IMR-90 (cell line): ENCODE data around the gene CDK5RAP3. TPM values are rescaled to one million over a fixed set of nuclear protein-coding genes. Genes with fewer than 3 reads are reported as not detected.

Source experiments
- ATAC-seq: fragments of 200-7000 bp; cut with Tn5 transposase; 2 replicates; pipeline ENCODE4 v1.9.1; 2020; ENCODE audit warnings: low read depth, mild to moderate bottlenecking, moderate library complexity
- BruUV-seq: library from RNA; stranded (reverse); fragments of 400-500 nt; replicated peaks from 2 replicates; lab custom pipeline; 2021; lab: Mats Ljungman, UMichigan
- CTCF ChIA-PET: fragments of 300-600 bp; formaldehyde crosslinking; extraction: SDS; loops from one replicate; lab custom pipeline; 2021; ENCODE audit warnings: antibody characterized with exemption; lab: Yijun Ruan, JAX
- POLR2A ChIA-PET: fragments of 300-600 bp; sonication (Branson Sonifier 250); formaldehyde crosslinking; loops from one replicate; lab custom pipeline; 2022; ENCODE audit warnings: antibody characterized with exemption; ENCODE audit not compliant: unreplicated experiment; lab: Charles Lee
- DNase-seq: peaks from one replicate; pipeline ENCODE4 v3.0.0; 2013
- H2AFZ ChIP-seq: replicated peaks from 2 replicates; pipeline ENCODE3; 2013; ENCODE audit warnings: low read length, mild to moderate bottlenecking; ENCODE audit not compliant: poor library complexity
- H2AK5ac ChIP-seq: 2 replicates; pipeline ENCODE4 v1.6.1; 2013; ENCODE audit warnings: low read depth, low read length, inconsistent platforms
- H2AK9ac ChIP-seq: replicated peaks from 2 replicates; pipeline ENCODE3; 2013; ENCODE audit warnings: mild to moderate bottlenecking, low read depth, low read length, moderate library complexity; ENCODE audit not compliant: poor library complexity
- H2BK120ac ChIP-seq: 2 replicates; pipeline ENCODE4 v1.6.1; 2013; ENCODE audit warnings: low read depth, low read length, inconsistent platforms
- H2BK15ac ChIP-seq: 3 replicates; pipeline ENCODE4 v1.6.1; 2013; ENCODE audit warnings: low read depth, low read length, inconsistent platforms
- H2BK20ac ChIP-seq: 2 replicates; pipeline ENCODE4 v1.6.1; 2013; ENCODE audit warnings: low read depth, mild to moderate bottlenecking, inconsistent platforms, low read length, moderate library complexity
- H2BK5ac ChIP-seq: 2 replicates; pipeline ENCODE4 v1.6.1; 2013; ENCODE audit warnings: mild to moderate bottlenecking, low read depth, low read length, inconsistent platforms; ENCODE audit not compliant: poor library complexity, severe bottlenecking
- H3K14ac ChIP-seq: replicated peaks from 2 replicates; pipeline ENCODE4 v1.6.1; 2013; ENCODE audit warnings: low read depth, low read length, inconsistent platforms
- H3K18ac ChIP-seq: 2 replicates; pipeline ENCODE4 v1.6.1; 2013; ENCODE audit warnings: low read depth, low read length, control low read depth
- H3K23ac ChIP-seq: 2 replicates; pipeline ENCODE4 v1.6.1; 2013; ENCODE audit warnings: low read depth, low read length, inconsistent platforms
- H3K27ac ChIP-seq: 2 replicates; pipeline ENCODE4 v1.5.1; 2013; ENCODE audit warnings: mild to moderate bottlenecking, control low read depth, low read length; ENCODE audit not compliant: insufficient read depth
- H3K27me3 ChIP-seq: 2 replicates; pipeline ENCODE4 v1.6.1; 2013; ENCODE audit warnings: low read length; ENCODE audit not compliant: control insufficient read depth, insufficient read depth
- H3K36me3 ChIP-seq: 2 replicates; pipeline ENCODE4 v1.6.1; 2013; ENCODE audit warnings: low read length, mixed read lengths; ENCODE audit not compliant: control insufficient read depth, insufficient read depth
- H3K4ac ChIP-seq: 2 replicates; pipeline ENCODE4 v1.6.1; 2013; ENCODE audit warnings: low read depth, low read length, inconsistent platforms
- H3K4me1 ChIP-seq: 2 replicates; pipeline ENCODE4 v1.6.1; 2013; ENCODE audit warnings: low read length, mixed read lengths; ENCODE audit not compliant: control insufficient read depth, insufficient read depth
- H3K4me2 ChIP-seq: 2 replicates; pipeline ENCODE4 v1.6.1; 2013; ENCODE audit warnings: low read depth, mild to moderate bottlenecking, control low read depth, low read length, moderate library complexity
- H3K4me3 ChIP-seq: 2 replicates; pipeline ENCODE4 v1.5.1; 2013; ENCODE audit warnings: low read depth, mild to moderate bottlenecking, control low read depth, low read length, moderate library complexity; ENCODE audit not compliant: insufficient read depth
- H3K56ac ChIP-seq: 2 replicates; pipeline ENCODE4 v1.6.1; 2013; ENCODE audit warnings: low read length, inconsistent platforms; ENCODE audit not compliant: insufficient read depth; ENCODE audit errors: extremely low read depth
- H3K79me1 ChIP-seq, 2 experiments: 2 replicates each; pipeline ENCODE4 v1.6.1; 2013; ENCODE audit warnings: low read length in 2 of 2, inconsistent platforms in 1 of 2, low read depth in 1 of 2
- H3K9ac ChIP-seq: 2 replicates; pipeline ENCODE4 v1.6.1; 2013; ENCODE audit warnings: low read depth, low read length, control low read depth
- H3K9me1 ChIP-seq: 2 replicates; pipeline ENCODE4 v1.6.1; 2013; ENCODE audit warnings: low read length, inconsistent platforms; ENCODE audit not compliant: insufficient read depth
- H3K9me3 ChIP-seq: 2 replicates; pipeline ENCODE4 v1.6.1; 2013; ENCODE audit warnings: low read length; ENCODE audit not compliant: control insufficient read depth, insufficient read depth
- H4K20me1 ChIP-seq: 2 replicates; pipeline ENCODE4 v1.6.1; 2013; ENCODE audit warnings: low read length, inconsistent platforms; ENCODE audit not compliant: insufficient read depth
- H4K5ac ChIP-seq: 2 replicates; pipeline ENCODE4 v1.6.1; 2013; ENCODE audit warnings: mild to moderate bottlenecking, low read depth, low read length, control low read depth
- H4K8ac ChIP-seq, 2 experiments: 2 replicates each; pipeline ENCODE4 v1.6.1; 2013; ENCODE audit warnings: low read depth in 2 of 2, low read length in 2 of 2, control low read depth in 1 of 2, inconsistent platforms in 1 of 2
- H4K91ac ChIP-seq: 2 replicates; pipeline ENCODE4 v1.6.1; 2013; ENCODE audit warnings: low read depth, low read length, inconsistent platforms; ENCODE audit not compliant: insufficient read depth
- CHD1 ChIP-seq: IDR thresholded peaks from 2 replicates; pipeline ENCODE4 v1.6.1; 2012; ENCODE audit warnings: low read depth, low read length, improper control_type of control experiment
- MAFK ChIP-seq: IDR thresholded peaks from 2 replicates; pipeline ENCODE4 v1.6.1; 2012; ENCODE audit warnings: low read depth, low read length, improper control_type of control experiment
- MAZ ChIP-seq: IDR thresholded peaks from 2 replicates; pipeline ENCODE4 v1.6.1; 2012; ENCODE audit warnings: low read depth, mild to moderate bottlenecking, low read length, improper control_type of control experiment, moderate library complexity, borderline replicate concordance
- RAD21 ChIP-seq: IDR thresholded peaks from 2 replicates; pipeline ENCODE4 v1.6.1; 2012; ENCODE audit warnings: low read length, improper control_type of control experiment
- SMC3 ChIP-seq: fragments of 150-350 bp; IDR thresholded peaks from 2 replicates; pipeline ENCODE4 v1.6.1; 2016; ENCODE audit warnings: low read depth, mild to moderate bottlenecking, antibody characterized with exemption, low read length, moderate library complexity
- WGBS, 2 experiments: methylation state at CpG; one replicate each; pipeline versions ENCODE4 v1.1.5 to v1.1.7; 2013; ENCODE audit warnings: missing lambda C conversion rate in 2 of 2; ENCODE audit not compliant: insufficient read length in 1 of 2; ENCODE audit errors: extremely low coverage in 2 of 2; 5-methylcytosine and 5-hydroxymethylcytosine counted together
- dilution Hi-C: fragments of 300-500 bp; cut with HindIII; formaldehyde crosslinking; loops from one replicate; pipeline ENCODE4 v1.14.3; 2018; ENCODE audit warnings: low sequenced_read_pairs; ENCODE audit not compliant: unreplicated experiment
- in situ Hi-C: fragments of 300-500 bp; cut with MboI; formaldehyde crosslinking; loops from 3 replicates; pipeline ENCODE4 v1.14.3; 2019; ENCODE audit warnings: low sequenced_read_pairs, inconsistent platforms, mixed read lengths
- intact Hi-C: fragments of 100-400 bp; cut with micrococcal nuclease; formaldehyde crosslinking; loops from 2 replicates; pipeline ENCODE4 v1.10.0; 2022
- polyA plus RNA-seq, 3 experiments: library from polyadenylated mRNA; depleted of rRNA; stranded (reverse); fragments of >200 nt; gene quantifications; 2 replicates each; pipeline ENCODE4 v1.2.3, GENCODE V29; 2012; ENCODE audit warnings: low replicate concordance in 1 of 3
- total RNA-seq: library from RNA; depleted of rRNA; stranded (reverse); fragments of >200 nt; gene quantifications from 2 replicates; pipeline ENCODE4 v1.2.3, GENCODE V29; 2012
- TF ChIP-seq, protein P1 (sequence below): fragments of 150-350 bp; IDR thresholded peaks from 2 replicates; pipeline ENCODE4 v1.6.1; 2016; ENCODE audit warnings: low read depth, mild to moderate bottlenecking, low read length, moderate library complexity, borderline replicate concordance
- TF ChIP-seq, protein P2 (sequence below): fragments of 150-350 bp; IDR thresholded peaks from 2 replicates; pipeline ENCODE4 v1.6.1; 2017; ENCODE audit warnings: mild to moderate bottlenecking, antibody characterized with exemption, low read length, low read depth
- TF ChIP-seq, protein P3 (sequence below): conservative IDR thresholded peaks from 2 replicates; pipeline ENCODE4 v1.5.1; 2012; ENCODE audit warnings: mild to moderate bottlenecking, low read depth, low read length, improper control_type of control experiment

The CDK5RAP3 gene
- total and polyA plus RNA-seq, 2 of the 4 experiments (the other 2 are of a cell fraction), result 75.3 to 153 TPM

DNA sequence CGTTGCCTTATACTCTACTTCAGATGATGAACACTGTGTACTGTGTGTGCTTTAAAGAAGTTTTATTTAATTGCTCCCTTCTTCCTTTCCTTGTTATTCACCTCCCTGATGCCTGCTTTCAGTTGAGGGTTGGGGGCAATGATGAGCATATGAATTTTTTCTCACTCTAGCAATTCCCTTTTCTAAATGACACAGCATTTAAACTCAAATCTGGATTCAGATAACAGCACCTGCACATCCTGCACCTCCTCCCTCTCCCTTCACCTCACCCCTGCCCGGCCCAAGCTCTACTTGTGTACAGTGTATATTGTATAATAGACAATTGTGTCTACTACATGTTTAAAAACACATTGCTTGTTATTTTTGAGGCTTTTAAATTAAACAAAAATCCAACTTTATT lies 42.5 kb upstream of the CDK5RAP3 start:
- TF ChIP-seq, protein P1, sequence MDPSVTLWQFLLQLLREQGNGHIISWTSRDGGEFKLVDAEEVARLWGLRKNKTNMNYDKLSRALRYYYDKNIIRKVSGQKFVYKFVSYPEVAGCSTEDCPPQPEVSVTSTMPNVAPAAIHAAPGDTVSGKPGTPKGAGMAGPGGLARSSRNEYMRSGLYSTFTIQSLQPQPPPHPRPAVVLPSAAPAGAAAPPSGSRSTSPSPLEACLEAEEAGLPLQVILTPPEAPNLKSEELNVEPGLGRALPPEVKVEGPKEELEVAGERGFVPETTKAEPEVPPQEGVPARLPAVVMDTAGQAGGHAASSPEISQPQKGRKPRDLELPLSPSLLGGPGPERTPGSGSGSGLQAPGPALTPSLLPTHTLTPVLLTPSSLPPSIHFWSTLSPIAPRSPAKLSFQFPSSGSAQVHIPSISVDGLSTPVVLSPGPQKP, result no peak
- TF ChIP-seq, protein P2, sequence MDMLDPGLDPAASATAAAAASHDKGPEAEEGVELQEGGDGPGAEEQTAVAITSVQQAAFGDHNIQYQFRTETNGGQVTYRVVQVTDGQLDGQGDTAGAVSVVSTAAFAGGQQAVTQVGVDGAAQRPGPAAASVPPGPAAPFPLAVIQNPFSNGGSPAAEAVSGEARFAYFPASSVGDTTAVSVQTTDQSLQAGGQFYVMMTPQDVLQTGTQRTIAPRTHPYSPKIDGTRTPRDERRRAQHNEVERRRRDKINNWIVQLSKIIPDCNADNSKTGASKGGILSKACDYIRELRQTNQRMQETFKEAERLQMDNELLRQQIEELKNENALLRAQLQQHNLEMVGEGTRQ, result no peak
- TF ChIP-seq SMC3 (no peak), CHD1 (no peak), MAFK (no peak), RAD21 (no peak), MAZ (no peak)
- TF ChIP-seq, protein P3, sequence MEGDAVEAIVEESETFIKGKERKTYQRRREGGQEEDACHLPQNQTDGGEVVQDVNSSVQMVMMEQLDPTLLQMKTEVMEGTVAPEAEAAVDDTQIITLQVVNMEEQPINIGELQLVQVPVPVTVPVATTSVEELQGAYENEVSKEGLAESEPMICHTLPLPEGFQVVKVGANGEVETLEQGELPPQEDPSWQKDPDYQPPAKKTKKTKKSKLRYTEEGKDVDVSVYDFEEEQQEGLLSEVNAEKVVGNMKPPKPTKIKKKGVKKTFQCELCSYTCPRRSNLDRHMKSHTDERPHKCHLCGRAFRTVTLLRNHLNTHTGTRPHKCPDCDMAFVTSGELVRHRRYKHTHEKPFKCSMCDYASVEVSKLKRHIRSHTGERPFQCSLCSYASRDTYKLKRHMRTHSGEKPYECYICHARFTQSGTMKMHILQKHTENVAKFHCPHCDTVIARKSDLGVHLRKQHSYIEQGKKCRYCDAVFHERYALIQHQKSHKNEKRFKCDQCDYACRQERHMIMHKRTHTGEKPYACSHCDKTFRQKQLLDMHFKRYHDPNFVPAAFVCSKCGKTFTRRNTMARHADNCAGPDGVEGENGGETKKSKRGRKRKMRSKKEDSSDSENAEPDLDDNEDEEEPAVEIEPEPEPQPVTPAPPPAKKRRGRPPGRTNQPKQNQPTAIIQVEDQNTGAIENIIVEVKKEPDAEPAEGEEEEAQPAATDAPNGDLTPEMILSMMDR, result no peak
- Histone ChIP-seq H2AFZ (no peak overlapping the region), H3K56ac (no peak overlapping the region), H2BK15ac (no peak overlapping the region), H3K9me3 (no peaks in the 10 kb centered on the region), H3K14ac (no peak overlapping the region), H3K18ac (no peak overlapping the region), H3K27ac (no peak overlapping the region), H3K4ac (no peak overlapping the region), H3K79me1 (no peaks in the 10 kb centered on the region), H3K27me3 (no peaks in the 10 kb centered on the region), H2AK5ac (no peak overlapping the region), H3K36me3 (peaks cover 29% of the 10 kb centered on the region), H2BK120ac (no peak overlapping the region), H4K8ac (no peak overlapping the region), H3K9me1 (peaks cover 3% of the 10 kb centered on the region; the same call in 1 of the 2 replicates), H4K20me1 (no peaks in the 10 kb centered on the region; the same call in 1 of the 2 replicates), H4K5ac (no peak overlapping the region), H2AK9ac (no peak overlapping the region), H4K91ac (no peak overlapping the region), H3K4me2 (no peak overlapping the region), H3K4me1 (no peaks in the 10 kb centered on the region), H3K4me3 (no peak overlapping the region), H3K9ac (no peak overlapping the region), H3K23ac (no peak overlapping the region), H2BK5ac (no peak overlapping the region), H2BK20ac (no peak overlapping the region)
- DNase-seq (no peak), ATAC-seq (no peak)
- CTCF ChIA-PET, result no interaction called here
- POLR2A ChIA-PET, result no interaction called here
- in situ Hi-C loops, result no loop called here
- TSS peak; percentile 81 for BruUV-seq
- dilution Hi-C loops, result no loop called here
- intact Hi-C loops, result no loop called here
- no CpG with 5 or more reads among the region's 2 CpGs for WGBS, 2 experiments
